ENCODE data around the gene KIF13A. TPM values are rescaled to one million over a fixed set of nuclear protein-coding genes. Genes with fewer than 3 reads are reported as not detected.
"Not testable (repeated sequence)": the region's sequence is repeated elsewhere in the genome, so short reads cannot be mapped to it uniquely, and the experiment has no call there.

The KIF13A gene
- polyA plus RNA-seq, 4 donors = 24.9 to 34.9 (median 28.7) TPM

DNA sequence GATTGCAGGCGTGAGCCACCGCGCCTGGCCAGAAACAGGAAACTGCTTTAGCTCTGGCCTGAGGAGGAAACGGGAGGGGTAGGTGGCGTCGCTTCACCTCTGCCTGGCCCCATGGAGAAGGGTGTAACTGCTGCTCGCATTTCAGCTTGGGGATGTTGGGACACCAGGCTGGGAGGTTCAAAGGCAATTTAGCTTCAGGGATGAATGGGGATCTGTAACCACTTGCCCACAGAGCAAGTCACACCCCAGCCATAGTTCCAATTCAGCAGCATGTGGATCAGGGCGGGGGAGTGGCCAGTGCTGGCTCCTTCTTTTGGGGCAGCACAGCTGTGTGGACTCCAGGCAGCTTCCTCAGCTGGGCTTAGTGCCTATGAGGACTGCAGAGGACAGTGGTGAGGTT, 245.9 kb downstream of the KIF13A start:
- Histone ChIP-seq H3K36me3 (ENCODE audit: control insufficient read depth in 3 of 3, insufficient read depth in 2 of 3, low read depth in 1 of 3, low read length in 3 of 3) (no peaks in the 10 kb centered on the region), H3K9me3 (ENCODE audit: control insufficient read depth in 2 of 2, insufficient read depth in 1 of 2, low read depth in 1 of 2, low read length in 1 of 2) (peaks cover 0 to 10% of the 10 kb centered on the region in 2 donors), H3K27me3 (ENCODE audit: control insufficient read depth in 3 of 3, insufficient read depth in 3 of 3, low read length in 3 of 3) (no peaks in the 10 kb centered on the region), H3K27ac (ENCODE audit: low read depth in 1 of 3, low read length in 2 of 3) (no peak overlapping the region), H3K4me1 (ENCODE audit: control insufficient read depth in 3 of 3, insufficient read depth in 2 of 3, low read depth in 1 of 3, low read length in 2 of 3) (no peaks in the 10 kb centered on the region), H3K4me3 (ENCODE audit: low read depth in 1 of 3, low read length in 3 of 3) (no peak overlapping the region)
- FAIRE-seq = no peak
- WGBS, 3 donors = 59 to 79% (median 70%) methylated on average over 8 of the region's 8 CpGs
- no peak for DNase-seq

DNA sequence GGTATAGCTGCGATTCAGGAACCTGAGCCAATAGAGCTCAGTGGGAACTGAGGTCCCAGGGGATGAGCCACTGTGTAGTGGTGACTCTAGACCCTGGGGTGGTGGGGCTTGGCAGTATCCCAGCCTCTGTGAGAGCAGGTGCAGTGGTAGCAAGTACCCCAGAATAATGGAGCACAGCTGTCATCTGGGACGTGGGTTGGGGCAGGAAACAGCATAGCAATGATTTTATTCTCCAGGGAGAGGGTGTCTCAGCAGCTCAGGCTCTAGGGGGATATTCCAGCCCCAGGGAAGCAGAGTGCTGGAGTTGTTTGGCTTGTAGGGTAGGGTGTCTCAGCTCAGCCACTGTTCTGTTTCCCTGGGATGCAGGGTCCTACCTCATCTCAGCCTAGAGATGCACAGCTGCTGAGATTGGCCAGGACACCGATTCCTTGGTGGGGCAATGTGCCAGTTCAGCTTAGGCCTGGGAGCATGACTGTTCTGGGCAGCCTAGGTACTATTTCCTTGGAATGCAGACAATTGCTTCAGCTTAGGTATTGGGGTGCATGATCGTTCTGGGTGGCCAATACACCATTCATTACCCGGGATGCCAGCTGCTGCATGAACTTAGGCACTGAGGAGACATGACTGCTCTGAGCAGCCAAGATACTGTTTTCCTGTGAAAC, 246.7 kb downstream of the KIF13A start:
- H3K27ac ChIP-seq (ENCODE audit: low read depth in 1 of 3, low read length in 2 of 3) = no peak overlapping the region
- DNase-seq (no peak), FAIRE-seq (no peak)
- no peaks in the 10 kb centered on the region for H3K4me1 ChIP-seq (ENCODE audit: control insufficient read depth in 3 of 3, insufficient read depth in 2 of 3, low read depth in 1 of 3, low read length in 2 of 3)
- no peaks in the 10 kb centered on the region for H3K36me3 ChIP-seq (ENCODE audit: control insufficient read depth in 3 of 3, insufficient read depth in 2 of 3, low read depth in 1 of 3, low read length in 3 of 3)
- H3K9me3 ChIP-seq (ENCODE audit: control insufficient read depth in 2 of 2, insufficient read depth in 1 of 2, low read depth in 1 of 2, low read length in 1 of 2) = peaks cover 0 to 13% of the 10 kb centered on the region in 2 donors
- 48 to 67% (median 60%) methylated on average over 5 of the region's 5 CpGs for WGBS, 3 donors
- H3K27me3 ChIP-seq (ENCODE audit: control insufficient read depth in 3 of 3, insufficient read depth in 3 of 3, low read length in 3 of 3) = no peaks in the 10 kb centered on the region
- H3K4me3 ChIP-seq (ENCODE audit: low read depth in 1 of 3, low read length in 3 of 3) = no peak overlapping the region

DNA sequence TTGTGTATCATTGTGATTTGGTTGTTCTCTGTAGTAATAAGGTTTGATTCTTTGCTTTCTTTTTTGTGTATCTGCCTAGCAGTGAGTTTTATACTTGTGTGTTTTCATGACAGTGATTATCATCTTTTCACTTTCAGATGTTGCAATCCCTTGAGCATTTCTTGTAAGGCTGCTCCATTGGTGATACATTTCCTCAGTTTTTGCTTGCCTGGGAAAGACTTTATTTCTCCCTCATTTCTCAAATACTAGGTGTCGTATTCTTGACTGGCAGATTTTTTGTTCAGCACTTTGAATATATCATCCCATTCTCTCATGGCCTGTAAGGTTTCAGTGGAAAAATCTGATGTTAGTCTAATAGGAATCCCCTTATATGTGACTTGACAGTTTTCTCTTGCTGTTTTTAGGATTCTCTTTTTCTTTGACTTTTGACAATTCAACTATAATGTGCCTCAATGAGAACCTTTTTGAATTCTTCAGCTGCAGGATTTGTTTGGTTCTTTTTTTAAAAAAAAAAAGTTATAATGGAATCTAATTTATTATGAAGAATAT, 249.7 kb downstream of the KIF13A start:
- peaks cover 0 to 13% of the 10 kb centered on the region in 2 donors for H3K9me3 ChIP-seq (ENCODE audit: control insufficient read depth in 2 of 2, insufficient read depth in 1 of 2, low read depth in 1 of 2, low read length in 1 of 2)
- FAIRE-seq = no peak

DNA sequence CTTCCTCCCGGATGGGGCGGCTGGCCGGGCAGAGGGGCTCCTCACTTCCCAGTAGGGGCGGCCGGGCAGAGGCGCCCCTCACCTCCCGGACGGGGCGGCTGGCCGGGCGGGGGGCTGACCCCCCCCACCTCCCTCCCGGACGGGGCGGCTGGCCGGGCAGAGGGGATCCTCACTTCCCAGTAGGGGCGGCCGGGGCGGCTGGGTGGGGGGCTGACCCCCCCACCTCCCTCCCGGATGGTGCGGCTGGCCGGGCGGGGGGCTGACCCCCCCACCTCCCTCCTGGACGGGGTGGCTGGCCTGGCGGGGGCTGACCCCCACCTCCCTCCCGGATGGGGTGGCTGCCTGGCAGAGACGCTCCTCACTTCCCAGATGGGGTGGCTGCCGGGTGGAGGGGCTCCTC, 252.1 kb downstream of the KIF13A start:
- not testable (repeated sequence) for H3K4me3 ChIP-seq (ENCODE audit: low read depth in 1 of 3, low read length in 3 of 3); DNase-seq; H3K4me1 ChIP-seq (ENCODE audit: control insufficient read depth in 3 of 3, insufficient read depth in 2 of 3, low read depth in 1 of 3, low read length in 2 of 3); H3K27ac ChIP-seq (ENCODE audit: low read depth in 1 of 3, low read length in 2 of 3); H3K36me3 ChIP-seq (ENCODE audit: control insufficient read depth in 3 of 3, insufficient read depth in 2 of 3, low read depth in 1 of 3, low read length in 3 of 3); H3K27me3 ChIP-seq (ENCODE audit: control insufficient read depth in 3 of 3, insufficient read depth in 3 of 3, low read length in 3 of 3); FAIRE-seq
- WGBS, 3 donors = 95 to 100% (median 95%) methylated on average over 5 to 27 of the region's 27 CpGs
- peaks cover 0 to 13% of the 10 kb centered on the region in 2 donors for H3K9me3 ChIP-seq (ENCODE audit: control insufficient read depth in 2 of 2, insufficient read depth in 1 of 2, low read depth in 1 of 2, low read length in 1 of 2)

More for the DNA sequence above, 249.7 kb downstream of the KIF13A start:
- Histone ChIP-seq H3K4me1 (ENCODE audit: control insufficient read depth in 3 of 3, insufficient read depth in 2 of 3, low read depth in 1 of 3, low read length in 2 of 3) (no peaks in the 10 kb centered on the region), H3K36me3 (ENCODE audit: control insufficient read depth in 3 of 3, insufficient read depth in 2 of 3, low read depth in 1 of 3, low read length in 3 of 3) (no peaks in the 10 kb centered on the region), H3K4me3 (ENCODE audit: low read depth in 1 of 3, low read length in 3 of 3) (no peak overlapping the region), H3K27me3 (ENCODE audit: control insufficient read depth in 3 of 3, insufficient read depth in 3 of 3, low read length in 3 of 3) (no peaks in the 10 kb centered on the region), H3K27ac (ENCODE audit: low read depth in 1 of 3, low read length in 2 of 3) (no peak overlapping the region)
- DNase-seq = no peak
- WGBS, 3 donors = 91 to 99% (median 94%) methylated on average over 1 of the region's 1 CpG

DNA sequence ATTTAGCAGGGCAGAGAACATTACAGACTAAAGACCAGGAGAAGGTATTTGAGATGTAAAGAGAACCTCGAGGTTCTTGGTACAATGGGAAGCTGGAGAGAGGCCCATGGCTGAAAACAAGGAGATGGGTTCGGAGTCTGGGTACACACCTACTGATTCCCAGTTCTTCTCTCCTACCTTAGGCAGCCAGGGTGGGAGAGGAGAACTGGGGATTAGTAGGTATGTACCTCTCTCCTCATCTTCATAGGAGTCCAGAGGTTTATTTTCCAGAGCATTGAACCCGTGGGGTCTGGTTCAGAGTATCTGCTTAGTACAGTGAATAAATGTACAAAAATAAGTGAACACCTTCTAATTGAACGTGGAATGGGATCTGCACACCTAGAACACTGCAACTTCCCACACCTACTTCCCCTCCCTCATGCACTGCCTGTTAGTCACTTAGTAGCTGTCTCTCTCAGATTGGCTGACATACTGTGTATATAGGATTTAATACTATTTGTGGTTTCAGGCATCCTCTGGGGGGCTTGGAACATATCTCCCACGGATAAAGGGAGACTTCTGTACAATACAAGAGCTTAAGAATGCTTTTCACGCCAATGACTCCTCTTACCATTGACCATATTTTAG, 257.2 kb downstream of the KIF13A start:
- H3K4me3 ChIP-seq (ENCODE audit: low read depth in 1 of 3, low read length in 3 of 3) = no peak overlapping the region
- H3K27me3 ChIP-seq (ENCODE audit: control insufficient read depth in 3 of 3, insufficient read depth in 3 of 3, low read length in 3 of 3) = no peaks in the 10 kb centered on the region
- H3K9me3 ChIP-seq (ENCODE audit: control insufficient read depth in 2 of 2, insufficient read depth in 1 of 2, low read depth in 1 of 2, low read length in 1 of 2) = no peaks in the 10 kb centered on the region
- H3K4me1 ChIP-seq (ENCODE audit: control insufficient read depth in 3 of 3, insufficient read depth in 2 of 3, low read depth in 1 of 3, low read length in 2 of 3) = peaks cover 0 to 3% (median under 1%) of the 10 kb centered on the region in 3 donors
- no peaks in the 10 kb centered on the region for H3K36me3 ChIP-seq (ENCODE audit: control insufficient read depth in 3 of 3, insufficient read depth in 2 of 3, low read depth in 1 of 3, low read length in 3 of 3)
- 77 to 80% (median 79%) methylated on average over 6 of the region's 6 CpGs for WGBS, 3 donors
- no peak overlapping the region for H3K27ac ChIP-seq (ENCODE audit: low read depth in 1 of 3, low read length in 2 of 3)
- FAIRE-seq = no peak
- no peak for DNase-seq

DNA sequence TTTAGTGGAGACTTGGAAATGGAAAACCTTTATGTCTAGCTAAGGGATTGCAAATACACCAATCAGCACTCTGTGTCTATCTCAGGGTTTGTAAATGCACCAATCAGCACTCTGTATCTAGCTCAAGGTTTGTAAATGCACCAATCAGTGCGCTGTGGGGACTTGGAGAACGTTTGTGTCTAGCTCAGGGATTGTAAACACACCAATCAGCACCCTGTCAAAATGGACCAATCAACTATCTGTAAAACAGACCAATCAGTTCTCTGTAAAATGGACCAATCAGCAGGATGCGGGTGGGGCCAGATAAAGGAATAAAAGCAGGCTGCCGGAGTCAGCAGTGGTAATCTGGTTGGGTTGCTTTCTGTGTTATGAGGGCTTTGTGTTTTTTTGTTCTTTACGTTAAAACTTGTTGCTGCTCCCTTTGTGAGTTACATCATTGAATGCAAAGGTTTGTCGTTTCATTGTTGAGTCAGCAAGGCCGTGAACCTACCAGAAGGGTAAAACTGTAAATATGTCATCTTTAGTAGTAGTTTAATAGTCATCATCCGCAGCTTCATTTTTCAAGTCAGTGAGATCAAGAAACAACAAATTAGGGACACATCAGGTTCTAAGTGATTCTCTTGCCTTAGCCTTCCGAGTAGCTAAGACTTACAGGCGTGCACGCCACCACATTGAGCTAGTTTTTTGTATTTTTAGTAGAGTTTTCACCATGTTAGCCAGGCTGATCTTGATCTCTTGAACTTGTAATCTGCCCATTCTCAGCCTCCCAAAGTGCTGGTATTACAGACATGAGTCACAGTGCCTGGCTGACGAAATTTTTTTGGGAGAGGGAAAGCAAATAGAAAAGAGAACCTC, 258.0 kb downstream of the KIF13A start:
- Histone ChIP-seq H3K27ac (ENCODE audit: low read depth in 1 of 3, low read length in 2 of 3) (no peak overlapping the region), H3K27me3 (ENCODE audit: control insufficient read depth in 3 of 3, insufficient read depth in 3 of 3, low read length in 3 of 3) (no peaks in the 10 kb centered on the region), H3K4me1 (ENCODE audit: control insufficient read depth in 3 of 3, insufficient read depth in 2 of 3, low read depth in 1 of 3, low read length in 2 of 3) (peaks cover 0 to 5% (median 2%) of the 10 kb centered on the region in 3 donors), H3K36me3 (ENCODE audit: control insufficient read depth in 3 of 3, insufficient read depth in 2 of 3, low read depth in 1 of 3, low read length in 3 of 3) (no peaks in the 10 kb centered on the region), H3K4me3 (ENCODE audit: low read depth in 1 of 3, low read length in 3 of 3) (no peak overlapping the region), H3K9me3 (ENCODE audit: control insufficient read depth in 2 of 2, insufficient read depth in 1 of 2, low read depth in 1 of 2, low read length in 1 of 2) (no peaks in the 10 kb centered on the region)
- no peak for DNase-seq
- WGBS, 3 donors = 84 to 85% (median 84%) methylated on average over 12 of the region's 12 CpGs
- FAIRE-seq = no peak

DNA sequence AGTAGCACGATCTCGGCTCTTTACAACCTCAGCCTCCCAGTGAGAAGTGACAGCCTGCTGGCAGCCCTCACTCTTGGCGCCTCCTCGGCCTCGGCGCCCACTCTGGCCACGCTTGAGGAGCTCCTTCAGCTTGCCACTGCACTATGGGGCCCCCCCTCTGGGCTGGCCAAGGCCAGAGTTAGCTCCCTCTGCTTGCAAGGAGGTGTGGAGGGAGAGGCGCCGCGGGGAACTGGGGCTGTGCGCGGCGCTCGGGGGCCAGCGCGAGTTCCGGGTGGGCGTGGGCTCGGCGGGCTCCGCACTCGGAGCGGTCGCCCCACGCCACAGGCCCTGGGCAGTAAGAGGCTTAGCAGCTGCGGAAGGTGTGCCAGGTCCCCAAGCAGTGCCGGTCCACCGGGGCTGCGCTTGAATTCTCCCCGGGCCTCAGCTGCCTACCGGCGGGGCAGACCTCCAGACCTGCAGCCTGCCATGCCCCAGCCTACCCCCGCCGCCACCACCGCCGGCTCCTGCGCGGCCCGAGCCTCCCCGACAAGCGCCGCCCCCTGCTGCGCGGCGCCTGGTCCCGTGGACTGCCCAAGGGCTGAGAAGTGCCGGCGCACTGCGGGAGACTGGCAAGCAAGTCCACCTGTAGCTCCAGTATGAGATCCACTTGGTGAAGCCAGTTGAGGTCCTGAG, 258.7 kb downstream of the KIF13A start:
- 95 to 96% (median 96%) methylated on average over 44 to 49 of the region's 49 CpGs for WGBS, 3 donors
- Histone ChIP-seq H3K9me3 (ENCODE audit: control insufficient read depth in 2 of 2, insufficient read depth in 1 of 2, low read depth in 1 of 2, low read length in 1 of 2) (no peaks in the 10 kb centered on the region), H3K4me3 (ENCODE audit: low read depth in 1 of 3, low read length in 3 of 3) (no peak overlapping the region), H3K36me3 (ENCODE audit: control insufficient read depth in 3 of 3, insufficient read depth in 2 of 3, low read depth in 1 of 3, low read length in 3 of 3) (no peaks in the 10 kb centered on the region), H3K4me1 (ENCODE audit: control insufficient read depth in 3 of 3, insufficient read depth in 2 of 3, low read depth in 1 of 3, low read length in 2 of 3) (peaks cover 0 to 5% (median 2%) of the 10 kb centered on the region in 3 donors), H3K27me3 (ENCODE audit: control insufficient read depth in 3 of 3, insufficient read depth in 3 of 3, low read length in 3 of 3) (no peaks in the 10 kb centered on the region), H3K27ac (ENCODE audit: low read depth in 1 of 3, low read length in 2 of 3) (no peak overlapping the region)
- FAIRE-seq (no peak), DNase-seq (no peak)

DNA sequence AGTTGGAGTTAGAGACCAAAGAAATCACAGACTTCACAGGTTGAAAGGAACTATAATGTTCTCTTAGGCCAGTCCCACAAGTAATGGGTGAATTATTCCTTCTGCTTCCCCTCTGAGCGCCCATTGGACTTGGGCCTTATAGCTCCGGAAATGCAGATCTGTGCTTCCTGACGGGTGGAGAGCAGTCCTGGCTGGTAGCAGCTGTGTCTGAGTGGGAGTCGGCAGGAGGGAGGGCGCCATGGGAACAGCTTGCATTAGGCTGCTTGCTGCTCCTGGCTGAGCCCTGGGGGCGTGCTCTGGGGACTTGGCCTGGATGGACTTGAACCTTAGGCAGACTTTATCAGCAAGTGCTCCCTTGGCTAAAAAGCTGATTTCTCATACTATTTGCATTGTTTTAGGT, 262.4 kb downstream of the KIF13A start:
- no peak overlapping the region for H3K27ac ChIP-seq (ENCODE audit: low read depth in 1 of 3, low read length in 2 of 3)
- DNase-seq (peak; percentile 45 to 75), FAIRE-seq (no peak)
- no peak overlapping the region for H3K4me3 ChIP-seq (ENCODE audit: low read depth in 1 of 3, low read length in 3 of 3)
- H3K4me1 ChIP-seq (ENCODE audit: control insufficient read depth in 3 of 3, insufficient read depth in 2 of 3, low read depth in 1 of 3, low read length in 2 of 3) = peaks cover 0 to 5% (median 2%) of the 10 kb centered on the region in 3 donors
- no peaks in the 10 kb centered on the region for H3K36me3 ChIP-seq (ENCODE audit: control insufficient read depth in 3 of 3, insufficient read depth in 2 of 3, low read depth in 1 of 3, low read length in 3 of 3)
- H3K9me3 ChIP-seq (ENCODE audit: control insufficient read depth in 2 of 2, insufficient read depth in 1 of 2, low read depth in 1 of 2, low read length in 1 of 2) = no peaks in the 10 kb centered on the region
- WGBS, 3 donors = 3 to 16% (median 16%) methylated on average over 6 of the region's 6 CpGs
- H3K27me3 ChIP-seq (ENCODE audit: control insufficient read depth in 3 of 3, insufficient read depth in 3 of 3, low read length in 3 of 3) = no peaks in the 10 kb centered on the region

All from small intestine (tissue), 7 donors.